ENCODE data around the gene MTG2.

Gene MTG2

GRCh38 chr20:62222266-62222850, 39.5 kb downstream of the MTG2 start:
- DNase-seq (ENCODE audit: low spot score), result no peak

DNA sequence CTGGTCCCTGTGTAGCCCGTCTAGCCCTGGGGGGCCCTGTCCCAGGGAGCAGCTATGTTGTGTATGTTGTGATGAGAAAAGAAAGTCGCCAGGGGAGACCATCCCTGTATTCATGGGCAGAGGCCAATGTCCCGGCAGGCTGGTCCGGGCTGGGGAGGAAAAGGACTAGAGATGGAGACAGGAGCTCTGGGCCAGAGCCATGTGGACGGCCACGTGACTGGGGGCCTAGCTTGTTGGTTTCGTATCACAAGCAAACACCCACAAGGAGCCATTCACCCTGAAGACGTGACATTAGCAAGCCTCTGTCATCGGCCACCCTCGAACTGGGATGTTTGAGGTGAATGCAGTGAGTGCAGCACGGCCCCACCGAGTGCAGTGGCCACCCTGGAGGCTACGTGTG, 40.1 kb downstream of the MTG2 start:
- no peak for DNase-seq (ENCODE audit: low spot score)

DNA sequence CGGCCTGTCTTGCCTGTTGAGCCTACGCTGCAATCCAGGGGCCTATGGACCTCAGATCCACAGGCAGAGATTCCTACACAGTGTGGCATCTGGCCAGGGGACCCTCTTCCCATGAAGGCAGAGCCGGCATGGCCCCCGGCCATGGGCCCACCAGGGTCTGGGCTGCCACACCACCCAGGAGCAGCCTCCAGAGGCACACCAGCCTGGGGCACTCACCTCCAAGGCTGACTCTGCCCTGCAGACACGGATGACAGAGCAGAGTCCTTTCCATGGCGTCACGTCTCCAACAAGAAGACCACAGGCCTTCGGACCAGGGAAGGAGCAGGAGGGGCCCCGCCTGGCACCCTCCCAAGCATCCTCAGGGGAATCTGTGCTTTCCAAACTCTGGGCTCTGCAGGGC, 40.7 kb downstream of the MTG2 start:
- no peak for DNase-seq (ENCODE audit: low spot score)

DNA sequence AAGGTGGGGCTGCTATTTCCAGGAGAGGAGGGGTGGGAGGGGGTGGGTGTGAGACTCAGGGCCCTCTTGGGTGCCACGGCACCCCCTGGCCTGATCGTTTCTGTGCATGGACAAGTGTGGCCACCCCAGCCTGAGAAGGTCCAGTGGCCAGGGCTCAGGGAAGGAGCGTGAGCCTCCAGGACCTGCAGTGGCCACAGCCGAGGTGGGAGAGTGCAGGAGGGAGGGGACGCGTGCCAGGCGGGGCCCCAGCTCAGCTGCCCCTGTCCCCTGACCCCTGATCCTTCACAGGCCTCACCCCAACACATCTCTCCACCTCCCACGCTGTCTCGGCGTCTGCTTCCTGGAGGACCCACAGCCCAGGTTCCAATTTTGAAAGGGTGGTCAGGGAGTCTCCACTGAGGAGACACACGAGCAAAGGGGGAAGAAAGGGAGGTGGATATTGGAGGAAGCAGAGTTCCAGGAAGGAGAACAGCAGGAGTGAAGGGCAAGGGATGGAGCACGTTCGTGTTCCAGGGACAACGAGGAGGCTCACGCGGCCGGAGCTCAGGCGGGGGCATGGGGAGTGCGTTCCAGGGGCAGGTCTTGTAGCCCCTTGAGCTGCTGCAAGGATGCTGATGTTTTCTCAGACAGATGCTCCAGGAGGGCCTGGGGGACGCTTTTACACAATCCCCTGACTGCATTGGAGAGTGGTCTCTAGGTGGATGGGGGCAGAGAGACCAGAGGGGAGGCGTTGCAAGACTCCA, 41.5 kb downstream of the MTG2 start:
- DNase-seq (ENCODE audit: low spot score), result no peak

DNA sequence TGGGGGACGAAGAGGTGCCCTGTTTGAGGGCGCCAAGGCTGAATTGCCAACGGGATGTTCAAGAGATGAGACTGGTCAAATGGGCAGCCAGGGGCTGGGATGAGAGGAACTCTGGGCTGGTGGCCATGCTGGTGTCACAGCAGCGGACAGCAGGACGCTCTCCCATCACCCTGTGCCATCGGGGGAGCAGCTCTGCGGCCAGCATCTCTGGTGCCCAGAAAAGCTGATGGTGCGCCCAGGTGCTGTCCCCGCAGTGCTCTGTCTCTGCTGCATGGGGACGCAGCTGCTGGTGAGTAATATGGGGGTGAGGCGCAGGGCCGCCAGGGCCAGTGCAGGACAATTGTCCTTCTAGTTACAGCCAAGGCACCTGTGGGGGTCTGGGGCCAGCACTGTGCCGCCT, 42.2 kb downstream of the MTG2 start:
- no peak for DNase-seq (ENCODE audit: low spot score)

DNA sequence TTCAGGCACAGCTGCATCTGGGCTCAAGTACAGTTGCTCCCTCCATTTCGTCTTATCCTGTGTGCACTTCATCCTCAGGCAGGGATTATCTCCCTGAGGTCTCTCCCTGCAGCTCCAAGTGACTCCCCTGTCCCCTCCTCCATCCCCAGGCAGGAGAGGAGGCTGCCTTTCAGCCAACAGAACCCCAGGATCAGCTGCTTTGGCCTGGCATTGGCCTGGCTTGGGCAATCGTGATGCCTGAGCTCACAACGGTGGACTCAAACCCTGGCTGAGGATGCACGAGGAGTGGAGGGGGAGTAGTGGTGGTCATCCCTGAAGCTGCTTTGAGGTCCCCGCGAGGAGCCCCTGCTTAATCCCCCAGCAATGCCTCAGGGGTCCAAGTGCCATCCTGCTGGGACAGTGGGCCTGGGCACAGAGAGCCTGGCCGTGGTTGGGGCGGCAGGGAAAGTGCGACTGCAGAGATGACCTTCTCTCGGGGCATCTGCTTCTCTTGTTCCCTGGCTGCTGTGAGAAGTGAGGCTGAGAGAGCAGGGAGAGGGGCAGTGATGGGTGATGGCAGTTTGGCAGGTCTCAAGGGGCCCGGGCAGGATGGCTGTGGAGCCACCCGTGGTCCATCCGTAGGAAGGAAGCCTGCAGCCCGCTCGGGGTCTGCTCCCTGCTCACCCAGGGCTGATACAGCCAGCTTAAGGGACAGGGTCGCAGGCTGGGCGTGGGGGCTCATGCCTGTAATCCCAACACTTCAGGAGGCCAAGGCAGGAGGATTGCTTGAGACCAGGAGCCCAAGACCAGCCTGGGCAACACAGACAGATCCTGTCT, 43.2 kb downstream of the MTG2 start:
- no peak for DNase-seq (ENCODE audit: low spot score)

GRCh38 chr20:62226707-62227590, 44.1 kb downstream of the MTG2 start:
- no peak for DNase-seq (ENCODE audit: low spot score)

- DNase-seq (ENCODE audit: low spot score), result no peak
Observed at GRCh38 chr20:62227591-62227976, 44.8 kb downstream of the MTG2 start.

- DNase-seq (ENCODE audit: low spot score), result no peak
Observed at GRCh38 chr20:62227977-62228958, 45.4 kb downstream of the MTG2 start.

DNA sequence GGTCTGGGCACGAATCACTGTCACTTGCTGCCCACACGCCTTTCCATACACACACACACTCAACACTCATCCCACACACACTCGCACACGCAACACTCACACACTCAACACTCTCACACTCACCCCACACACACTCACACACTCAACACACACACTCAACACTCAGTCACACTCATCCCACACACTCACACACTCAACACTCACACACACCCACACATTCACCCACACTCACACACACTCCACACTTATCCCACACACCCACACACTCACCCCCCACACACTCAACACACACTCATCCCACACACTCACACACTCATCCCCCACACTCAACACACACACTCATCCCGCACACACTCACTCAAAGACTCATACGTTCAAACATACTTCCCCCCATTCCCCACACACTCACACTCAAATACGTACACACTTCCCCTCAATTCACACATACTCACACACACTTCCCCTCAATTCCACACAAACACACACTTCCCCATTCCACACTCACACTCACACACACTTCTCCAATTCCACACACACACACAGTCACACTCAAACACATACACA, 46.2 kb downstream of the MTG2 start:
- no peak for DNase-seq (ENCODE audit: low spot score)

DNA sequence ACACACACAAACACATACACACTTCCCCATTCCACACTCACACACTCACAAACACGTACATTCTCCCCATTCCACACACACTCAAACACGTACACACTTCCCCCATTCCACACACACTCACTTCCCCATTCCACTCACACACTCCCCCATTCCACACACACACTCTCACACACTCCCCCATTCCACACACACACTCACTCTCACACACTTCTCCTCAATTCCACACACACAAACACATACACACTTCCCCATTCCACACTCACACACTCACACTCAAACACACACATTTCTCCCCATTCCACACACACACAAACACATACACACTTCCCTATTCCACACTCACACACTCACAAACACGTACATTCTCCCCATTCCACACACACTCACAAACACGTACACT, 46.8 kb downstream of the MTG2 start:
- DNase-seq (ENCODE audit: low spot score), result no peak

- no peak for DNase-seq (ENCODE audit: low spot score)
Observed at GRCh38 chr20:62230276-62230675, 47.4 kb downstream of the MTG2 start.

GRCh38 chr20:62230696-62231095, 47.9 kb downstream of the MTG2 start:
- no peak for DNase-seq (ENCODE audit: low spot score)

- DNase-seq (ENCODE audit: low spot score), result no peak
Observed at GRCh38 chr20:62231292-62231691, 48.5 kb downstream of the MTG2 start.

DNA sequence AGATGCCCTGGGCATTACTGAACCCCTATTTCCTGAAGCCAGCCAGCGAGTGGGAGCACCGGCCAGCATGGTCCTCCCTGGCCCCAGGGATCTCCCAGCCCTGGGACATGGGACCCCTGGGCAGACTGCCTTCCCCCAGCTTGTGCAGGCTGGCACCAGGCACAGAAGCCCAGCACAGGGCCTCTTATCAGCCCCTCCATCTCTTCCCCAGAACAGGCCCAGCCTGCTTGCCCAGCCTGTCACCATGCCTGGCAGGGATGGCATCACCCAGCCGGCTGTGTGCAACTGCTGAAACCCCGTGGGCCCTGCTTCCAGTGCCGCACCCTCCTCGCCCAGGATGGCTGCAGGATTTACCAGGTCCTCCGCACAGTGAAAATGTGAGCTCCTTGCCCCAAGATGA, 49.4 kb downstream of the MTG2 start:
- no peak for DNase-seq (ENCODE audit: low spot score)

DNA sequence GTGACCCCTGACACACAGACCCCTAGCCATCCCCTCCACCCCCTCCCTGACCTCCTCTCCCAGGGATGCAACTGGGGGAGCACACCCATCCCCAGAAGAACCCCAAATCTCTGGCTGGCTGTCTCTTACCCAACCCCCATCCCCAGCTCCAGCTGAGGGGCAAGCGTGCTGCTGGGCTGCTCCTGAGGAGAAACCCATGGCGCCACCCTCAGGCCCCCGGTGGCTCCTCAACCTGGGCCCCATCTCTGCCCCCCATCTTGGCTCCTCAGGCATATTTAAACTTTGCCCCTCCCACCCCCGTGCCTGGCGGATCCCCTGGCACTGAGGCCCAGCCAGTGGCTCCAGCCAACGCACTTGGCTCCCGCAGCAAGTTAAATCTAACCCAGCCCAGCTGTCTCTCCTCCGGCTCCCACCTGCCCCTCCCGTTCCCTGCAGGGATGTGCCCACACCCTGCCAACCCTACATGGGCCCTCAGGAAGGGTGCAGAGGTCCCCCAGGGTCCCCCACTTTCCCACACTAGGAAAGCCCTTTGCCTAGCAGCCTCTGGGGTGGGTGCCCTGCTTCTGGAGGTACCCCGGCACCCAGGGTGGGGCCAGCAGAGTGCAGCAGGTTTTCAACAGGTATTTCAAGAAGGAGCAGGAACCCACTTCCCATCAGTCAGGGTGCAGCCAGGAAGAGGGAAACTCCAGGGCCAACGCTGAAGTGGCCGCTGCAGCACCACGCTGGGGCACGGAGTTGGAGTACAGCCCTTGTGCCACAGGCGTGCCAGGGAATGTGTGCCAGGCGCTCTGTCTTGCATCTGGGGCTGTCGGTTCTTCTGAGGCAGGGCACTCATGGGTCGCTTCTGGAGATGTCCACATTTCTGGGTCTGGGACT, 50.2 kb downstream of the MTG2 start:
- no peak for DNase-seq (ENCODE audit: low spot score)

- no peak for DNase-seq (ENCODE audit: low spot score)
Observed at GRCh38 chr20:62233684-62234083, 50.9 kb downstream of the MTG2 start.

- no peak for DNase-seq (ENCODE audit: low spot score)
Observed at GRCh38 chr20:62234339-62234738, 51.5 kb downstream of the MTG2 start.

- DNase-seq (ENCODE audit: low spot score), result no peak
Observed at GRCh38 chr20:62235001-62235776, 52.4 kb downstream of the MTG2 start.
